Kidney tubule cell (primary cell): Measurements from ENCODE around the gene KRTAP5-10.
"Not testable (repeated sequence)": the region's sequence is repeated elsewhere in the genome, so short reads cannot be mapped to it uniquely, and the experiment has no call there.

Experiments used
- DNase-seq: peaks from one replicate; pipeline ENCODE4 v3.0.0-alpha.2; 2018; ENCODE audit warnings: low spot score

The KRTAP5-10 gene

DNA sequence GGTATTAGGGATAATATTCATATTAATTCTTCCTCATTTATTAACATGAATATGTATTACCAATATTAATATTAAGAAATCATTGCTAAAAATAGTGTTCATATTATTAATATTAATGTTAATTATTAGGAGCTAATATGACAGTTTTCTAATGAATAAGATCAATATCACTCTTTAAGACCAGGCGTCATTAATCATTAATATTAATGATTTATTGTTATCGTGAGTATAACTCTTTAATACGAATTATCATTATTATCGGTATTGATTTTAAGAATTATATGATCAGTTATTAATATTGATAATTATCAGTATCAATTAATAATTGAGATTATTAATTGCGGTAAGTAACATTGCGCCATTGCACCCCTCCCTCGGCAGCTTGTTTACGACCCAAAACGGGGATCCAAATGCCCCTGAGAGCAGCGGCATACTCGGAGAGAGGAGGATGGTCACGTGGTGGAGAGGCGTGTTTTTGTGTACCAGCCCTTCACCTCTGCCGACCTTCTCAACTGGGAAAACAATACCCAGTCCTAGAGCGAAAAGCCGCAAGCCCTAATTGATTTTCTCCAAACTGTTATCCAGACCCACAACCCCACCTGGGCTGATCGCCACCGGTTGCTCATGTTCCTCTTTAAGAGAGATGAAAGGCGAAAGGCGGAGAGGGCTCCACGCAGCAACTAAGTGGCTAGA lies 46.0 kb downstream of the KRTAP5-10 start:
- not testable (repeated sequence) for DNase-seq

DNA sequence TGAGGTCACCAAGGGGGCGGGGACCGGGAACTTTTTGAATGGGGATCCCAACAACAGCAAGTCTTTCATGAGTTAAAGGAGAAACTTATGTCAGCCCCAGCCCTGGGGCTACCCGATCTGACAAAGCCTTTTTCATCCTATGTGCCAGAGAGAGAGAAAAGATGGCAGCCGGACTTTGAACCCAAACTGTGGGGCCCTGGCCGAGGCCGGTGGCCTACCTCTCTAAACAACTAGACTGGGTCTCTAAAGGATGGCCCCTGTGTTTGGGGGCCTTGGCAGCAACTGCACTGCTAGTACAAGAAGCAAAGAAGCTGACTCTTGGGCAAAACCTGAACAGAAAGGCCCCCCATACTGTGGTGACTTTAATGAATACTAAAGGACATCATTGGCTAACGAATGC lies 48.6 kb downstream of the KRTAP5-10 start:
- not testable (repeated sequence) for DNase-seq

DNA sequence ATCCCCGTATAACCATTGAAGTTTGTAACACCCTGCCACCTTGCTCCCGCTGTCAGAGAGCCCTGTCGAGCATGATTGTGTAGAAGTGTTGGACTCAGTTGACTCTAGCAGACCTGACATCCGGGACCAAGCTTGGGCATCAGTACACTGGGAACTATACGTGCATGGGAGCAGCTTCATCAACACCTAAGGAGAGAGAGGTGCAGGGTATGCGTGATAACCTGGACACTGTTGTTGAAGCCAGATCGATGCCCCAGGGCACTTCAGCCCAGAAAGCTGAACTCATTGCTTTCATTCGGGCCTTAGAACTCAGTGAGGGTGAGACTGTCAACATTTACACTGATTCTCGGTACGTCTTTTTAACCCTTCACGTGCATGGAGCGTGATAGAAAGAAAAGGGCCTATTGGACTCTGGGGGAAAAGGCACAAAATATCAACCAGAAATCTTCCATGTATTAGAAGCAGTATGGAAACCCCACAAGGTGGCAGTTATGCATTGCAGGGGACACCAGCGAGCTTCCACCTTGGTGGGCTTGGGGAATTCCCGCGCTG lies 49.1 kb downstream of the KRTAP5-10 start:
- not testable (repeated sequence) for DNase-seq

DNA sequence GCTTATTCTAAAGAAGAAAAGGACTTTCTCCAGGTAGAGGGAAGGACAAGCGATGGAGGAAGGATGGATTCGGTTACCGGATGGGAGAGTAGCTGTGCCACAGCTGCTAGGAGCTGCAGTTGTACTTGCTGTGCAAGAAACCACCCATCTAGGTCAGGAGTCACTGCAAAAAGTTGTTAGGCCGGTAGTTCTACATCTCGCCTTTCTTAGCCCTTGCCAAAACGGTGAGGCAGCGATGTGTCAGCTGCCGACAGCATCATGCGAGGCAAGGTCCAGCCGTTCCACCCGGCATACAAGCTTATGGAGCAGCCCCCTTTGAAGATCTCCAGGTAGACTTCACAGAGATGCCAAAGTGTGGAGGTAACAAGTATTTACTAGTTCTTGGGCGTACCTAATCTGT lies 49.6 kb downstream of the KRTAP5-10 start:
- DNase-seq, result peak; percentile 26
